Ishikawa (cell line): ENCODE measurements around the gene RHOB.

Experiments
- NFIC ChIP-seq: IDR thresholded peaks from 2 replicates; pipeline ENCODE4 v1.6.1; 2012
- REST ChIP-seq: IDR thresholded peaks from 2 replicates; pipeline ENCODE4 v1.6.1; 2012; ENCODE audit warnings: low read depth, mild to moderate bottlenecking

DNA sequence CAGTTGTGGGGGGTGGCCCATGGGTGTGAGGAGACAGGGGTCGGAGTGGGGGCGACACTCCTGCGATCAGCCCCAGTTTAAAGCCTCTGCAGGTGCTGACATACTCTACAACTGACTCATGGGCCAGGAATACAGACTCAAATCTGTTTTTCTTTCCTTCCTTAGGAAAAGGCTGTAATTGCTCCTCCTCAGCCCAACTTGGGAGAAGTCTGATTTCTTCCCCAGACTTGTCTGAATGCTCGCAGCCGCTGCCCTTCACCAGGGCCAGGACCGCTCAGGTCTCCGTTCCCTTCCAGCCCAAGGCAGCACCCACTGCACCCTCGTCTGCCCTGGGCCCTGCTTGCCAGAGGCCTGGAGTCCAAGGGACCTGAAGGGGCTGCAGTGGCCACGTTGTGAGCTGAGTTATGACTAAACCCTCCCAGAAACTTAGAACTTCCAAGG, 41.3 kb downstream of the RHOB start:
- no peak for TF ChIP-seq REST
- TF ChIP-seq NFIC: no peak
